NCI-H2196 (cell line): ENCODE data around the gene MAP3K5.
"Not testable (repeated sequence)": the region's sequence is repeated elsewhere in the genome, so short reads cannot be mapped to it uniquely, and the experiment has no call there.

Source experiments
- DNase-seq: peaks from one replicate; lab custom pipeline; 2025; ENCODE audit not compliant: unreplicated experiment; lab: John Stamatoyannopoulos, UW

MAP3K5 gene

DNA sequence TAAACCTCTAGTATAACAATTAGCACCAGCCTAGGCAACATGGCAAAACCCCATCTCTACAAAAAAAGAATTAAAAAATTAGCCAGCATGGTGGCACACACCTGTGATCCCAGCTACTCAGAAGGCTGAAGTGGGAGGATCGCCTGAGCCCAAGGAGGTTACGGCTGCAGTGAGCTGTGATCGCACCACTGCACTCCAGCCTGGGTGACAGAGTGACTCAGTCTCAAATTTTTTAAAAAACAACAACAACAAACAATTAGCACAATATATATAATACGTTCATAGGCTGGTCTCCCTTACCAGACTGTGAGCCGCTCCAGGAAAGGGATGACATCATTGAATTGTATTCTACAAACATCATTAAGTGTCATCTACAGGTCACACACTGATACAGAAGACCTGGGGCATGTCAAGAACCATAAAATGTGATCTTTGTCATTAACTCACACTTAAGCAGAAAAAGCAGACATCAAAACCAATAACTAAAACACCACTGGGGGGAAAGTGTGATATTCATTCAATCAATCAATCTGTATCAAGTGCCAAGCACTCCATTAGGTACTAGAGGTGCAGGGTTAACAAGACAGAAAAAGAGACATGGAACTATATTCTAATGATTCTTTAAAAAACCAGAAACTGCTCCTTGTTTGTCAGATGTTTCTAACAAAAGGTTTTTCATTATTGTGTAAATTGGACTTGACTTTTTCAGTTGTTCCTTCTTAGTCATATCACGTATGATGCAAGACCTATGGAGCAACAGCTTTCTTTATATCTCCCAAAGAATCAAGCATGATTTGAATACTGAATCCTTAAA, 17.8 kb downstream of the MAP3K5 start:
- no peak for DNase-seq

DNA sequence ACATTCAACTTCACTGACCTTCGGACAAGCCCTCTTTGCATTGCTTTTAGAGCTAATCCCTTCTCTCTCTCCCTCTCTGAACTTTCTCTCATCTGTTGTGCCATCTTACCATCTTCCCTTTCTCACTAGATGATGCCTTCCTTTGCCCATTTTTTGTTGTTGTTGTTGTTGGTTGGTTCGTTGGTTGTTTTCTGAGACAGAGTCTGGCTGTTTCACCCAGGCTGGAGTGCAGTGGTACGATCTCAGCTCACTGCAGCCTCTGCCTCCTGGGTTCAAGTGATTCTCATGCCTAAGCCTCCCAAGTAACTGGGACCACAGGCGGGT, 18.8 kb downstream of the MAP3K5 start:
- DNase-seq: no peak

DNA sequence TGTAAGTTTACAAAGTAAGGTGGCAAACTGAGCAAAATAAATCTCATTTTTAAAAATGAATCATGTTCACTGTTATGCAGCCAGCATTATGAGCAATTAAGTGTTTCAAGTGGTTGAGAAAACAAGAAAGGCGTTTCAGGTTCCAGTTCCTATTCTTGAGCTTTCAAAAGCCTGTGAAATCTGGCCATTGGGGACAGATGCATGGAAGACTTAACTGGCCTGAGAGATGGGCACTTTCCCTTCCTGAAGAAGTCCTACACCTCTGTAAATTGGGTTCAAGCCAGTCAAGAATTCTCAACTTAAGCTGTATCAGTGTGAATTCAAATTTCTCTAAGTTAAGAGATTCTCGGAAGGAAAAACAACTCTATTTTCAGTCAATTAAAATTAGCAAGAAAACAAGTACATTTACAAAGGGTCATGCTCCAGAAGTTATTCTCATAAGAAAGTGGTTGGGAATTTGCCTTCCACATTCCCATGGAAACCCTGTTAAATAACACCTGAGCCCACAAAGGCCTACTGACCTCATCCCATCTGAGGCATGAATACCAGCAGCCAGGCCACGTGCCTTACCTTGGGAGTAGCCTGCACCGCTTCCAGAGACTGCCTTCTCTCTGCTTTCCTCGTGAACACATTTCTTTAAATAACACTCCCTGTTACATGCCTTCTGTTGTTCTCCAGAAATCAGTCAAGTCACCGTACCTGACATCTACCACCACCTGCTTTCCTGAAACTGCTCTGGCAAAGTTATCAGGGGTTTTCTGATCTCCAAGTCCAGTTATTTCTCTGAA, 19.4 kb downstream of the MAP3K5 start:
- DNase-seq: peak; percentile 68

DNA sequence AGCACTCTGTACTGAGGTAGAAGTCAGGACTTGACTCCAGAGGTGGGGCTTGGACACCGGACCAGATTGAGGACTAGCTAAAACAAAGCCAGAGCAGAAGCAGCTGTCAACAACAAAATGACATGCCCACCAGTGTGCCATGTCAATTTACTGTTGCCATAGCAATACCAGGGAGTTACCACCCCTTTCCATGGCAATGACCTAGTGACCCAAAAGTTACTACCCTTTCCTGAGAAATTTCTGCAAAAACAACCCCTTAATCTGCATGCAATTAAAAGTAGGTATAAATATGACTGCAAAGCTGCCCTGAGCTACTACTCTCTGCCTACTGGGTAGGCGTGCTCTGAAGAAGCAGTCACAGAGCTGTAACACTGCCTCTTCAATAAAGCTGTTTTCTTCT, 21.0 kb downstream of the MAP3K5 start:
- no peak for DNase-seq

DNA sequence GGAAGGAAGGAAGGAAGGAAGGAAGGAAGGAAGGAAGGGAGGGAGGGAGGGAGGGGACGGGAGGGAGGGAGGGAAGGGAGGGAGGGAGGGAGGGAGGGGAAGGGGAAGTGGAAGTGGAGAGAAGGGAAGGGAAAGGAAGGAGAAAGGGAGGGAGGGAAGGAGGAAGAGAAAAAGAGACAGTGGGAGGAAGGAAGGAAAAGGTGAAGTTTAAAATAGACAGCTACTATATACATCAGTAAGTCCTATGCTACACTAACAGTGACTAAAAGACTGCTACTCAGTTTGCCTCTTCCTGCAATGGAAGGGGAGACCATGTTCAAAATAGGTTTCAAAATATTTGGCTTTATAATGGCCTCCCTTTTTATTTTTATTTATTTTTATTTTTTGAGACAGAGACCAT, 22.5 kb downstream of the MAP3K5 start:
- no peak for DNase-seq

DNA sequence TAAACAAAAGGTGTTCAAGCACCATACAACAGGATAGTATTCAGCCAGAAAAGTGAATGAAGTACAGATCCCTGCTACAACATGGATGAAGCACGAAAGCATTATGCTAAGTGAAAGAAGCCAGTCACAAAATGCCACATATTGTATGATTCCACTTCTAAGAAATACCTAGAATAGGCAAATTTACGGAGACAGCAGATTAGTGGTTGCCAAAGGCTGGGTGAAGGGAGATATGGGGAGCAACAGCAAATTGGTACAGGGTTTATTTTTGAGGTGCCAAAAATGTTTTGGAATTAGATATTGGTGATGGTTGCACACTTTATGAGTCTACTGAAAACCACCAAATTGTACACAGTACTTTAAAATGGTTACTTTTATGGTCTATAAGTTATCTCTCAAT, 23.2 kb downstream of the MAP3K5 start:
- no peak for DNase-seq

DNA sequence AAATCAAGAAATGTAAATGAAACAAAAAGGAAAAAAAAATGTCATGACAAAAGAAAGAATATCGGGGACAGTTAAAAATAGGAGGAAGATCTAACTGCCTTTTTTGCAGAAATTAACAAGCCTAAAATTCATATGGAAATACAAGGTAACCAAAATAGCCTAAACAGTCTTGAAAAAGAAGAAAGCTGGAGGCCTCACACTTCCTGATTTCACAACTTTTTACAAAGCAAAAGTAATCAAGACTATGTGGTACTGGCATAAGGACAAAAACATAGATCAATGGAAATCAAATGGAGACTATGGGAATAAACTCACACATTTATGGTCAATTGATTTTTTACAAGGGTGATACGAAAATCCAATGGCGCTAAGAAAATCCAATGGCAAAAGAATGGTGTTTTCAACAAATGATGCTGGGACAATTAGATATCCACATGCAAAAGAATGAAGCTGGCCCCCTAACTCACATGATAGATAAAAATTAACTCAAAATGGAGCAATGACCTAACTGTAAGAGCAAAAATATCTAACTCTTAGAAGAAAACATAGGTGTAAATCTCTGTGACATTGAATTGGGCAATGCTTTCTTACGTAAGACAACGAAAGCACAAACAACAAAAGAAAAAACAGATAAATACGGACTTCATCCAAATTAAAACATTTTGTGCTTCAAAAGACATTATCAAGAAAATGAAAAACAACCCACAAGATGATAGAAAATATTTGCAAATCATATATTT, 24.5 kb downstream of the MAP3K5 start:
- DNase-seq: no peak

DNA sequence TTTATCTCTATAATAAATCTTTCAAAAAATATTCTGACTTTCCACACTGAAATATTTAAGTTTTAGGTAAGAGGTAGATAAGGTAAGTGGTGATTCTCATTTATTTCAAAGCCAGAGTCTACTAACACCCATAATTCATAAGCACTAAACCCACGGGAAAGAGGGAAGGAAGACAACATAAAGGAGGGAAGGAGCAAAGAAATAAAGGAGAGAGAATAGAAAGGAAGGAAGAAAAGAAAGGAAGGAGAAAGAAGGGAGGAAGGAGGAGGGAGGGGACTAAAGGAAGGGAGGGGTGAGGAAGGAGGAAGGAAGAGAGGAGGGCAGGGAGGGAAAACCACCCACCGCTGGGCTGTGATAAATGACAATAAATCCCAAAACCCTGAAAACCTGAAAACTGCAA, 25.2 kb downstream of the MAP3K5 start:
- DNase-seq: no peak

DNA sequence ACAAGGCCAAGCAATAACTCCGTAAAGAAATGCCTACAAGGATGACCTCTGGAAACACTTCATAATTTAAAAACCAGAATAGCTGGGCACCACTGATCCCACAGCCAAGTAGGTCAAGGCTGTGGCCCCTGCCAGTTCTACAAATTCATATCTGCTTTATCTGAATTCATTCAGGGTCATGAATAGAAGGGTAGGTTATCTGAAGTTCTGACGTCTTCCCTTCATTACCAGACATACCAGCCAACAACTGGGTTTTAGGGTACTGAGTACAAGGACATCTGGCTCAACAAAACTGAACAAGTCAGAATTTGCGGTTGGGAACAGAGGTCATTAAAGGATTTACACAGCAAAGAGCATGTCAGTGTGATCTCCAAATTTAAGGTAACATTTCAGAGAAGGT, 26.0 kb downstream of the MAP3K5 start:
- DNase-seq: no peak

DNA sequence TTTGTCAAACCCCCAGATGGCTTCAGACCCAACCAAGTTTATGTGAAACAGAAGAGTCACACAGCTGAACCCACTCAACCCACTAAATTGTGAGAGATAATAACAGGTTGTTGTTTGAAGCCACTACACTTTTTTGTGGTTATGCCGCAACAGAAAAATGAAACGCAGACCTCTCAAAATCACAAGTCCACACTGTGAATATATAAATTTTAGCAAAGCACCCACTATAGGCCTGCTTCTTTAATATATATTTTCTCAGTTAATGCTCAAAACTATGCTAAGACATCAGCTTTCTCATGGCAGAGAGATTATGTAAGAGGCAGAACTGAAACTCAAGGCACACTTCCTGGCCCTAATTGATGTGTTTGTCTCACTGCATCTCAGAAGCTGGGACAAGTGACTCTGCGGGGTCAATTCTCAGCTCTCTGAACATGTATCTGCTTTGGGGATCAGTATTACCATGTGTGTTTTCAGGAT, 27.7 kb downstream of the MAP3K5 start:
- no peak for DNase-seq

DNA sequence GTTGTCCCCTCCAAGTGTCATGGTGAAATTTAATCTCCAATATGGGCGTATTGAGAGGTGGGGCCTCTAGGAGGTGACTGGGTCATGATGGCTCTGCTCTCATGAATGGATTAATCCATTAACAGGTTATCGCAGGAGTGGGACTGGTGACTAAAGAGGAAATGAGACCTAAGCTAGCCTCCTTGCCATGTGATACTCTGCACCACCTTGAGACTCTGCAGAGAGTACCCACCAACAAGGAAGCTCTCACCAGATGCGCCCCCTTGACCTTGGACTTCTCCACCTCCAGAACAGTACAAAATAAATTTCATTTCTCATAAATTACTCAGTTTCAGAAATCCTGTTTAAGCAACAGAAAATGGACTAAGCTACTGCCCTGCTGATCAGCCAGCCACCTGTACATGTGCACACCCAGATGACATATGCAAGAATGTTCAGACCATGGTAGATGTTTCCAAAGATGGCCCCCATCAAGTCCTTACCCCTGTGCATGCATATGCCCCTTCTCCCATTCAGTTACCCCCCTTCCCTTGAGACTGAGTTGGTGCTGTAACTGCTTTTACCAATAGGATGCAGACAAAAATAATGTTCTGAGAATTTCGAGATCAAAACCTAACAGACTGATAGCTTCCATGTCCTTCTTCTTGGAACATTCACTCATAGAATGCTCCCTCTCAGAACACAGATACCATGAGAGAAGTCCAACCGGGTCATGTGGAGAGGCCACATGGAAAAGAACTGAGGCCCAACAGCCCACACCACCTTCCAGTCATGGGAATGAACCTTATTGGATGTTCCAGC, 28.4 kb downstream of the MAP3K5 start:
- no peak for DNase-seq

DNA sequence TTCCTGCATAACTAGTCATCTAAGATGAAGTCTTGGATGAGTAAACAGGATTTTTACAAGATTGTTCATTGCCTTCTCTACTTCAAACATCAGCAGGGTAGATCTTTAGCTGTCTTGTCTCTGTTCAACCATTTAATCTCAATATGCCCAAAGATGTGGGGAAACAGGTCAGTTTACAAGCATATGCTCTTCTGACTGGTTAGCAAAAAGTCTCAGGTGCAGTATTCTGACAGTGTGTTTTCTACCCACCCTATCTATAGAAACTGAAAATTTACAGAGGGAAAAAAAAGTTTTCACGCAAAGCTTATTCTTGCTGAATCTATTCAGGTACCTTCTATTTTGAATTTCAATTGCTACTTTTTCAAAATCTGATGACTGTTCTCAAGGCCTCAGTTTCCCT, 29.0 kb downstream of the MAP3K5 start:
- DNase-seq: no peak

DNA sequence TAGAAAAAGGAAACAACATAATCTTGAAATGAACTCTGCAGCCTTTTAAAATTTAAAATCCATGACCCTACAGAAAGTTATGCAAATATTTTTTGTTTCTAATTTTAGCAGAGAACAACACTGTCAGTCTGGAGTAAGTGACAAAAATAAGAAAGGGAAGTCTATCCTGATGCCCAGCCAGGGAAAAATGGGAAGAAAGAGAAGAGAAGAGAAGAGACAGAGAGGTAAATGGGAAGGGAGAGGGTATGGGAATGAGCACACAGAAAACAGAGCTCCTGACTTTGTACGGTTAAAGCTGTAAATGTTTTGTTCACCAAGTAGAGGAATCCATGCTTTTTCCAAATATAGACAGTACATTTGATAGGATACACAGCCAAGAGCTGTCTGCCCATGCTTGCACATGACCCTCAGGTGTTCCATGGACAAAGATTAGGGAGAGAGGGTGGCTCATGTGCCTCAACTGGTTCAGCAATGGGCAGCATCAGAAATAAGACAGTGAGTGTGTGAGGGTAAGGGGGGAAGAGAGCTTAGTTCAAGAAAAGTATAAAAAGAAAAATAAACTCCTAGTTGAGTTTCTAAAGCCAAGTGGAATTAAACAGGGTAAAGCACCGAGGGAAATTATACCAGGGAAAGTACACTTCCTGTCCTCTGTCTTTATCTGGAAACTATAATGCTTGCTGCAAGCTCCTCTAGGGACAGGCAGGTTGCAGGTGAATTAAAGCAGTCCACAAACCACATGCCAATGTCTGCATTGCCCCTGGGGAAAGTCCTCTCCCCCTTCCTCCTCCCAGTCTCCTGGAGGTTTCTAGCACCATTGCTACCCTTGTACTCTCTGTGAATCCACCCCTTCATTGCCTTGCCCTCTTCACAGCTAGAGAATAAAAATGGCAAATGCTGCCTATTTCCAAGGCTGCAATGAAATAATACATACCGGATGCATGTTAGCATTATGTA, 30.0 kb downstream of the MAP3K5 start:
- DNase-seq: no peak

DNA sequence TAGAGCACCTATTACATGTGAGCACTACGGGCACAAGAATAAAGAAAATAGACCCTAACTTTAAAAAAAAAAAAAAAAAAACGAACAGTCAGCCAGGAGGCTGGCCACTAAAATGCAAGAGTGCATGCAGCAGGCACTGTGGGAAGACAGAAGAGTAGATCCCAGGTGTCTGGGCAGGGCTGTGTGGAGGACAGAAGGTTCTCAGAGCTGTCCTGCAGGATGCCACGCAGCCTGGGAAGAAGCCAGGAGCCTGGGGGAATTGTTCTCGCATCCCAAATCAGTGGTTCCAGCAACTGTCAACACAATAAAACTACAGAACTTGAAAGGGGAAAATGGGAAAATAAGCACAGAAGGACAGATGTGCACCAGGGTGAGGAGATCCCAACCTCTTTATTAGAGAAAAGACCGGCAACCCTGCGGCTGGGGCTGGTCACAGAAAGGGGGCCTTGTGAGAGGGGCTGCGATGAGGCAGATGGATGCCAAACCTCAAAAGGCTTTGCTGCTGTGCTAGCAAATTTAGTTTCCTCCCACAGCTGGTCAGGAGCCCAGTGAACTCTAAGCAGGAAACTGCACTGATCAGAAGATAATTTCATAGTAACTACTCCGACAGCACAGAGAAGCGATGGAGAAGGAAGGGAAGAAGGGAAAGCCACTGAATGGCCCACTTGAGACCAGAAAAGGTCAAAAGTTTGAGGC, 30.9 kb downstream of the MAP3K5 start:
- DNase-seq: no peak

DNA sequence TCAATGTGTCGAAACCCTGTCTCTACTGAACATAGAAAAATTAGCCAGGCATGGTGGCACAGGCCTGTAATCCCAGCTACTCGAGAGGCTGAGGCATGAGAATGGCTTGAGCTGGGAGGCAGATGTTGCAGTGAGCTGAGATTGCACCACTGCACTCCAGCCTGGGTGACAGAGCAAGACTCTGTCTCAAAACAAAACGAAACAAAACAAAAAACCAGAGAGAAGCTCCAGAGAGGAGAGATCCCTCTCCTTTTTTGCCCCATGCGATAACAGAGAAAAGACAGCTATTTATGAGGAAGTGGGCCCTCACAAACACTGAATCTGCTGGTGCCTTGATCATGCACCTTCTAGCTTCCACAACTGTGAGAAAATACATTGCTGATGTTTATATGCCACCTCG, 31.5 kb downstream of the MAP3K5 start:
- not testable (repeated sequence) for DNase-seq

DNA sequence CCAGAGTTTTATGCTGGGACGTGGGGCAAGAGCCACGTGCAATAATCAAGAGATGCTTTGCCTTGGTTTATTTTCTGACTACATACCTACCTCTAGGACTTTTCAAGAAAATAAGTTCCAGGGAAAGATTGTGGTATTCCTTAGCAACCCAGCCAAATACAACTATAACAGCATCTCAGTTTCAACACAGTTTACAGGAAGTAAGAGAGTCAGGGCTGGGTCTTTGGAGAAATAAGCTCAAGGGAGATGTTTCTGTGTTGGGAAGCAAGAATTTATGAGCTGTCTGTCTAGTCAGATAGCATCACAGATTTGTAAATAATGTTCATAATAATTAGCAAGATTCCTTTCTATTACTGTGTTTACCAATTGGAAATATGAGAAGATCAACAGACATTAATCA, 35.1 kb downstream of the MAP3K5 start:
- no peak for DNase-seq

DNA sequence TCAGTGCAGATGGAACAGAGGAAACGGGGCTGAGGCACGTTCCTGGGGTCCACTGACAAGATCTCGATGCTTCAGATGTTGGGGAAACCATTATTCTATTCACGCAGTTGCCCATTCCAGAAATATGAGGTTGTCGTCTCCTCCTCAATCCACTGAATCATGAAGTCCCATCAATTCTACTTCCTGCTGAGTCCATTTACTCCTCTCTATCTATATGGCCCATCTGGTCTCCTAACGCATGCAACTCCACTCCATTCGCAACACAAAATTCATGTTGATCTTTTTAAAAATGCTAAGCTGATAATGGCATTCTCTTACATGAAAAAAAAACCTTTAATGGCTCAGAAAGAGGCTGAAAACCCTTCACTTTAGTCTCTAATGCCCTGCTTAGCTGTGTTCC, 37.5 kb downstream of the MAP3K5 start:
- DNase-seq: no peak

DNA sequence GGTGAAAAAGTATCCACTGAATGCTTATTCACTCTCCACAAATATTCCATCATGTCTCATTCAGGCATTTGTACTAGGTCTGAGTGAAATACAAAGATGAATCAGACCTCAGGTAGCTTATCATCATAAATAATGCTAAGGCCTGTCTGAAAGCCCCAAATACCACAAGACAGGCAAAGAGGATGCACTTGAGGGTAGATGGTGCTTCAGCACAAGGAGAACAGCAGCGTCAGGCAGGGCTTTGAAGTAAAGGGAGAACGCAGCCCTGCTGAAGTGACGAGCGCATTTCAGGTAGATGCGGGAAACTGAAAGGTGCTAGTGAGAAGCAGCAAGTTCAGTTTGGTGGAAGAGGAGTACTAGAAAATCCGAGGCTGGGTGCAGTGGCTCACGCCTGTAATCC, 38.7 kb downstream of the MAP3K5 start:
- no peak for DNase-seq

DNA sequence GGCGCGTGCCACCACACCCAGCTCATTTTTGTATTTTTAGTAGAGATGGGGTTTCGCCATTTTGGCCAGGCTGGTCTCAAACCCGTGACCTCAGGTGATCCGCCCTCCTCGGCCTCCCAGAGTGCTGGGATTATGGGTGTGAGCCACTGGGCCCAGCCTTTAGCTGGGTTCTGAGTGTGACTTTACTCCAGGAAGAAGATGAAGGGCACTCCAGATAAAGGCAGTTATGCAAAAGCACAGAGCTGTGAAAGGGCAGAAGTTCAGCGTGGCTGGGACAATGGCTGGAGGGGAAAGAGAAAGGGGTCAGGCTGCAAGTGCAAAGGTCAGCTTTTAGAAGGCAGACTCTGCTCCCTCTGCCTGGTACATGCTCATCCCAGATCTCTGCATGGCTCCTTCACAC, 39.7 kb downstream of the MAP3K5 start:
- DNase-seq: no peak
